ENCODE results near the gene SMPD4. TPM values are rescaled to one million over a fixed set of nuclear protein-coding genes. Genes with fewer than 3 reads are reported as not detected.
"Not testable (repeated sequence)": the region's sequence is repeated elsewhere in the genome, so short reads cannot be mapped to it uniquely, and the experiment has no call there.

SMPD4 gene
- total and polyA plus RNA-seq, 2 of the 8 experiments (the other 6 are each of a cell fraction or from before 2014, with no cell fraction given): 102 to 106 TPM

- 80% methylated on average over 2 of the region's 4 CpGs; no CpG with 5 or more reads in 1 of the 2 experiments for WGBS, 2 experiments (ENCODE audit: extremely low coverage in 1 of 2, insufficient coverage in 1 of 2, insufficient read length in 1 of 2, insufficient replicate concordance in 2 of 2, low coverage in 1 of 2, low lambda C conversion rate in 2 of 2, missing lambda C conversion rate in 1 of 2)
- H3K56ac ChIP-seq (replicated peaks; ENCODE audit: insufficient read length, low read depth, low read length); H3K79me2 ChIP-seq (ENCODE audit: control insufficient read depth in 1 of 2, insufficient read depth in 2 of 2, low read length in 2 of 2); H3K9me3 ChIP-seq (ENCODE audit: insufficient read depth in 2 of 2, low read depth in 1 of 2, low read length in 1 of 2); H3K4ac ChIP-seq (replicated peaks; ENCODE audit: insufficient read length, low read depth, low read length); H2BK12ac ChIP-seq (ENCODE audit: low read depth, low read length); H3K14ac ChIP-seq (ENCODE audit: insufficient read length); H4K8ac ChIP-seq (ENCODE audit: extremely low read depth, insufficient read depth, low read length); H2AFZ ChIP-seq (ENCODE audit: low read length); H4K5ac ChIP-seq (ENCODE audit: insufficient read length, low read depth, low read length); H3K79me1 ChIP-seq (ENCODE audit: low read depth, low read length); H3K27ac ChIP-seq (ENCODE audit: low read depth, low read length); H3K4me1 ChIP-seq (replicated peaks in 1 of 4; ENCODE audit: control insufficient read depth in 3 of 4, insufficient read depth in 4 of 4, low read length in 3 of 4); H3K27me3 ChIP-seq (replicated peaks in 1 of 4; ENCODE audit: control insufficient read depth in 3 of 4, extremely low read depth in 1 of 4, insufficient read depth in 3 of 4, low read length in 3 of 4); H2BK5ac ChIP-seq (ENCODE audit: low read depth, low read length); H3K23me2 ChIP-seq (ENCODE audit: low read depth, low read length); H3K18ac ChIP-seq (ENCODE audit: extremely low read depth, low read length); FAIRE-seq; CTCF ChIA-PET (ENCODE audit: partially characterized antibody); H4K20me1 ChIP-seq (replicated peaks in 1 of 2; ENCODE audit: control insufficient read depth in 1 of 2, insufficient read depth in 2 of 2, low read length in 2 of 2); H3K4me3 ChIP-seq (ENCODE audit: extremely low read depth in 1 of 4, insufficient read depth in 2 of 4, low read depth in 3 of 4, low read length in 4 of 4); H3K4me2 ChIP-seq (ENCODE audit: insufficient read depth in 1 of 2, low read depth in 2 of 2, low read length in 2 of 2); DNase-seq (ENCODE audit: low read depth in 1 of 2, low spot score in 2 of 2); H3K9ac ChIP-seq (replicated peaks in 1 of 4; ENCODE audit: extremely low read depth in 1 of 4, low read depth in 3 of 4, low read length in 3 of 4); H3K23ac ChIP-seq (ENCODE audit: insufficient read length); H2AK5ac ChIP-seq (ENCODE audit: low read depth, low read length); H2BK120ac ChIP-seq (replicated peaks; ENCODE audit: low read depth, low read length); H2BK15ac ChIP-seq (ENCODE audit: low read length); H2BK20ac ChIP-seq (ENCODE audit: low read length); H4K91ac ChIP-seq (replicated peaks; ENCODE audit: insufficient read length, low read length): not testable (repeated sequence)
- POLR2A ChIA-PET (ENCODE audit: partially characterized antibody): interaction anchor here (0.6 to 0.9 kb wide), 2 partner anchors 11 to 14 kb away, joined by 3 to 4 read pairs; no protein-coding TSS in a partner anchor
- H3K36me3 ChIP-seq (ENCODE audit: control insufficient read depth in 2 of 4, insufficient read depth in 4 of 4, low read length in 3 of 4): peaks cover 3 to 25% (median 11%) of the 10 kb centered on the region in 4 experiments
These were observed 22.0 kb downstream of the SMPD4 start for GRCh38 chr2:130159376-130159775.
